ENCODE results near the gene AJM1.

- no peak for TF ChIP-seq CTCF (conservative IDR thresholded peaks at IDR 0.05)
- no peak for TF ChIP-seq ZFX (IDR thresholded peaks at IDR 0.05)
Observed at GRCh38 chr9:136849960-136850865, 7.9 kb downstream of the AJM1 start.
